Right ventricle myocardium superior (tissue), 1 donor: Measurements from ENCODE around the gene ATP2C2. TPM values are rescaled to one million over a fixed set of nuclear protein-coding genes. Genes with fewer than 3 reads are reported as not detected.
"Not testable (repeated sequence)": the region's sequence is repeated elsewhere in the genome, so short reads cannot be mapped to it uniquely, and the experiment has no call there.

Source experiments
- ATAC-seq: fragments of 200-7000 bp; cut with Tn5 transposase; one replicate; pipeline ENCODE4 v1.9.1; 2020; ENCODE audit warnings: mild to moderate bottlenecking; ENCODE audit not compliant: poor library complexity
- DNase-seq: peaks from one replicate; pipeline ENCODE4 v3.0.0-alpha.2; 2020
- intact Hi-C: fragments of 100-400 bp; cut with DNase I; formaldehyde crosslinking; loops from one replicate; pipeline ENCODE4 v1.11.2; 2022
- long read RNA-seq: library from polyadenylated mRNA; unstranded; transcript quantifications from one replicate; pipeline ENCODE4 v2.0.0, GENCODE V29; 2021
- total RNA-seq: library from RNA; stranded (reverse); fragmentation: NEBNext Ultra II Directional; extraction: Animal tissue kit (Norgen Biotek cat#: 25700); gene quantifications from one replicate; pipeline ENCODE4 v1.2.1, GENCODE V29; 2021
- donor health status: DM: no; HTN: yes; CAD: no; lungs with severe emphysema.

The ATP2C2 gene
- not detected for total RNA-seq
- long read RNA-seq, result 0 reads

- ATAC-seq (peak; percentile 45), DNase-seq (no peak)
- intact Hi-C loops, result no loop called here
These were observed at the start of gene ATP2C2 for GRCh38 chr16:84368308-84368996. ATP2C2 (plus strand) TSS chr16:84368538; CDS start chr16:84368616, 78 bp downstream.

- no peak for ATAC-seq
- intact Hi-C loops, result no loop called here
- DNase-seq, result no peak
These were observed 49.1 kb upstream of the ATP2C2 start for GRCh38 chr16:84319146-84319760.

- intact Hi-C loops, result no loop called here
- DNase-seq (no peak), ATAC-seq (no peak)
These were observed 47.8 kb upstream of the ATP2C2 start for GRCh38 chr16:84320511-84320910.

GRCh38 chr16:84321932-84322331 lies 46.4 kb upstream of the ATP2C2 start:
- no peak for DNase-seq
- intact Hi-C loops, result no loop called here
- ATAC-seq, result no peak

- ATAC-seq (no peak), DNase-seq (no peak)
- intact Hi-C loops, result no loop called here
These were observed 45.6 kb upstream of the ATP2C2 start for GRCh38 chr16:84322749-84323148.

GRCh38 chr16:84323606-84324005 lies 44.7 kb upstream of the ATP2C2 start:
- intact Hi-C loops, result no loop called here
- DNase-seq (no peak), ATAC-seq (no peak)

GRCh38 chr16:84324434-84325262 lies 43.7 kb upstream of the ATP2C2 start:
- DNase-seq, result no peak
- intact Hi-C loops, result no loop called here

GRCh38 chr16:84326545-84326944 lies 41.8 kb upstream of the ATP2C2 start:
- no peak for ATAC-seq
- intact Hi-C loops, result no loop called here

More at GRCh38 chr16:84324434-84325262, 43.7 kb upstream of the ATP2C2 start:
- ATAC-seq, result no peak

GRCh38 chr16:84327926-84328505 lies 40.3 kb upstream of the ATP2C2 start:
- ATAC-seq, result no peak
- no peak for DNase-seq
- intact Hi-C loops, result no loop called here

More at GRCh38 chr16:84326545-84326944, 41.8 kb upstream of the ATP2C2 start:
- no peak for DNase-seq

- intact Hi-C loops, result no loop called here
These were observed 39.3 kb upstream of the ATP2C2 start for GRCh38 chr16:84329016-84329415.

GRCh38 chr16:84329843-84330684 lies 38.3 kb upstream of the ATP2C2 start:
- ATAC-seq, result no peak
- intact Hi-C loops, result no loop called here
- DNase-seq, result no peak

More at GRCh38 chr16:84329016-84329415, 39.3 kb upstream of the ATP2C2 start:
- ATAC-seq (no peak), DNase-seq (no peak)

GRCh38 chr16:84330685-84331050 lies 37.7 kb upstream of the ATP2C2 start:
- ATAC-seq (no peak), DNase-seq (no peak)
- intact Hi-C loops, result no loop called here

- ATAC-seq, result no peak
- intact Hi-C loops, result no loop called here
- no peak for DNase-seq
These were observed 36.1 kb upstream of the ATP2C2 start for GRCh38 chr16:84331998-84332780.

GRCh38 chr16:84332975-84333684 lies 35.2 kb upstream of the ATP2C2 start:
- intact Hi-C loops, result no loop called here
- DNase-seq (no peak), ATAC-seq (peak; percentile 65)

- intact Hi-C loops, result no loop called here
- no peak for ATAC-seq
- DNase-seq, result no peak
These were observed 34.3 kb upstream of the ATP2C2 start for GRCh38 chr16:84334058-84334457.

GRCh38 chr16:84334482-84334881 lies 33.9 kb upstream of the ATP2C2 start:
- ATAC-seq (no peak), DNase-seq (no peak)
- intact Hi-C loops, result no loop called here

- ATAC-seq, DNase-seq, intact Hi-C loops: not testable (repeated sequence)
These were observed 31.1 kb upstream of the ATP2C2 start for GRCh38 chr16:84337236-84337635.
